Loucy (cell line): ENCODE results near the gene PFKM.

Experiments used
- H2AFZ ChIP-seq: fragments of 200-600 bp; sonication (generic); 2 replicates; pipeline ENCODE4 v1.6.0; 2016; ENCODE audit warnings: antibody characterized with exemption, mild to moderate bottlenecking, low read length, moderate library complexity
- H3F3A ChIP-seq: fragments of 200-600 bp; 2 replicates; pipeline ENCODE4 v1.6.0; 2016; ENCODE audit warnings: antibody characterized with exemption, low read depth, mild to moderate bottlenecking
- H3K27me3 ChIP-seq: fragments of 200-600 bp; sonication (generic); 2 replicates; pipeline ENCODE4 v1.6.1; 2014; ENCODE audit warnings: low read length, mild to moderate bottlenecking; ENCODE audit not compliant: insufficient read depth, poor library complexity, severe bottlenecking
- H3K36me3 ChIP-seq: fragments of 200-600 bp; sonication (generic); 2 replicates; pipeline ENCODE4 v1.6.1; 2016; ENCODE audit warnings: low read length; ENCODE audit not compliant: insufficient read depth
- H3K4me1 ChIP-seq: fragments of 200-600 bp; sonication (generic); 2 replicates; pipeline ENCODE4 v1.5.1; 2014; ENCODE audit warnings: low read length, mild to moderate bottlenecking; ENCODE audit not compliant: insufficient read depth, poor library complexity, severe bottlenecking
- H3K4me2 ChIP-seq: fragments of 200-600 bp; sonication (generic); 2 replicates; pipeline ENCODE4 v1.6.0; 2014; ENCODE audit warnings: antibody characterized with exemption, low read length, low read depth, mild to moderate bottlenecking; ENCODE audit not compliant: poor library complexity, severe bottlenecking
- H3K4me3 ChIP-seq: fragments of 200-600 bp; sonication (generic); 2 replicates; pipeline ENCODE4 v1.5.1; 2014; ENCODE audit warnings: low read length, mild to moderate bottlenecking, mixed read lengths; ENCODE audit not compliant: poor library complexity, severe bottlenecking
- H3K79me2 ChIP-seq: fragments of 200-600 bp; sonication (generic); 2 replicates; pipeline ENCODE4 v1.6.1; 2014; ENCODE audit warnings: low read length; ENCODE audit not compliant: insufficient read depth
- H3K9ac ChIP-seq: fragments of 200-600 bp; sonication (generic); 2 replicates; pipeline ENCODE4 v1.6.0; 2014; ENCODE audit warnings: mild to moderate bottlenecking, low read depth, low read length, moderate library complexity; ENCODE audit not compliant: poor library complexity, severe bottlenecking
- H3K9me2 ChIP-seq: fragments of 200-600 bp; sonication (generic); replicated peaks from 2 replicates; pipeline ENCODE4 v1.6.1; 2016; ENCODE audit warnings: low read depth, low read length, mixed read lengths
- H3K9me3 ChIP-seq: fragments of 200-600 bp; sonication (generic); 2 replicates; pipeline ENCODE4 v1.6.1; 2014; ENCODE audit warnings: mild to moderate bottlenecking, antibody characterized with exemption, low read length, low read depth; ENCODE audit not compliant: insufficient read depth
- H4K20me1 ChIP-seq: fragments of 200-600 bp; sonication (generic); 2 replicates; pipeline ENCODE4 v1.6.0; 2014; ENCODE audit warnings: antibody characterized with exemption, low read length, mild to moderate bottlenecking; ENCODE audit not compliant: insufficient read depth, poor library complexity, severe bottlenecking
- EZH2phosphoT487 ChIP-seq: fragments of 200-600 bp; IDR thresholded peaks from 2 replicates; pipeline ENCODE4 v1.6.1; 2018; ENCODE audit warnings: antibody characterized with exemption, mild to moderate bottlenecking, moderate library complexity, borderline replicate concordance
- TF ChIP-seq, protein P1 (sequence below): fragments of 200-600 bp; sonication (generic); conservative IDR thresholded peaks from 2 replicates; pipeline ENCODE4 v1.5.1; 2014; ENCODE audit warnings: mild to moderate bottlenecking, antibody characterized with exemption, low read length

PFKM gene

DNA sequence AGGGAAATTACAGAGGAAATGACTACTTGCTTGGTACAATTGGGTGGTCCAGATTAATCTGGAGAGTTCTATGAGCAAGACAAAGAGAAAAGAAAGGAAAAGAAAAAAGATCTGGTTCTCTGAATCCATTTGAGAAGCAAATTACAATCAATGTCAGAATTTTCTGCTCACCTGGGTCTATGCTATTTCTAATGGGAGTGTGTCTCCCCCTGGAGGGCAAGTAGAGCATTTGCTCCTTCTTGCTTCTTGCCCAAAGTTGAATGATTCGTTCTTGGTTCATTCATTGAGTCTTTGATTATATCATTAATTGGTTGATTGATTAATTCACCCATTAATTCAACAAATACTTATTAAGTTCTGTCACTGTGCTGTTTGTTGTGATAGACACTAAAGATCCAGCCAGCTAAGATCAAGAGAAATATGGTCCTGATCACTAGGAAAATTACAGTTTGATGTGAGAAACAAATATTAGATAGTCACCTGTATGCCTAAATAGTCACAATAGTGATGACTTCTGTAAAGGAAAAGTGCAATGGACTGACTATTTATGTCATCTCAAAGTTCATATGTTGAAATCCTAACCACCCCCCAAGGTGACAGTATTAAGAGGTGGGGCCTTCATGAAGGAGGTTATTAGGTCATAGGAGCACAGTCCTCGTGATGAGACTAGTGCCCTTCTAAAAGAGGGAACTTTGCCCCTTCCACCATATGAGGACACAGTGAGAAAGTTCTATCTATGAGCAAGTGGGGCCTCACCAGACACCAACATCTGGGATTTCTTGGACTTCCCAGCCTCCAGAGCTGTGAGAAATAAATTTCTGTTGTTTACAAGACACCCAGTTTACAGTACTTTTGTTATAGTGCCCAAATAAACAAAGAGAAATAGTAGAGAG lies 46.2 kb downstream of the PFKM start:
- H3K4me2 ChIP-seq = no peak overlapping the region
- no peak for TF ChIP-seq EZH2phosphoT487
- TF ChIP-seq, protein P1, sequence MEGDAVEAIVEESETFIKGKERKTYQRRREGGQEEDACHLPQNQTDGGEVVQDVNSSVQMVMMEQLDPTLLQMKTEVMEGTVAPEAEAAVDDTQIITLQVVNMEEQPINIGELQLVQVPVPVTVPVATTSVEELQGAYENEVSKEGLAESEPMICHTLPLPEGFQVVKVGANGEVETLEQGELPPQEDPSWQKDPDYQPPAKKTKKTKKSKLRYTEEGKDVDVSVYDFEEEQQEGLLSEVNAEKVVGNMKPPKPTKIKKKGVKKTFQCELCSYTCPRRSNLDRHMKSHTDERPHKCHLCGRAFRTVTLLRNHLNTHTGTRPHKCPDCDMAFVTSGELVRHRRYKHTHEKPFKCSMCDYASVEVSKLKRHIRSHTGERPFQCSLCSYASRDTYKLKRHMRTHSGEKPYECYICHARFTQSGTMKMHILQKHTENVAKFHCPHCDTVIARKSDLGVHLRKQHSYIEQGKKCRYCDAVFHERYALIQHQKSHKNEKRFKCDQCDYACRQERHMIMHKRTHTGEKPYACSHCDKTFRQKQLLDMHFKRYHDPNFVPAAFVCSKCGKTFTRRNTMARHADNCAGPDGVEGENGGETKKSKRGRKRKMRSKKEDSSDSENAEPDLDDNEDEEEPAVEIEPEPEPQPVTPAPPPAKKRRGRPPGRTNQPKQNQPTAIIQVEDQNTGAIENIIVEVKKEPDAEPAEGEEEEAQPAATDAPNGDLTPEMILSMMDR = peak; percentile 97
- H3K36me3 ChIP-seq = no peaks in the 10 kb centered on the region

DNA sequence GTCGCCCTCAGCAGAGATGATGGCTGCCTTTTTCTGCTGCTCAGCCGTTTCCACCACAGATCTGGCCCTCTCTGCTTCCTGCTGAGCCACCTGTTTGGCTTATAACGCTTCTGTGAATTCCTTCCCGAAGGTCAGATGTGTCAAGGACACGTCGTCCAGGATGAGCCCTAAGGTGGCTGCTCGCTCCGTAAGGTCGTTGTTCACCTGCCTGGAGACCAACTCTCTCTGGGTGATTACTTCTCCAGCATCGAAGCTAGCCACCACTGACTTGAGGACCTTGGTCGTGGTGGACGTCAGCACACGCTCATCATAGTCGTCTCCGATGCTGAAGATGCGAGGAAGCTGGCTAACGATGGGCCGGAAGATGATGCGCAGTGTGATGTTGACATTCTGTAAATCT lies 49.8 kb downstream of the PFKM start:
- no peaks in the 10 kb centered on the region for H3K9me2 ChIP-seq
- no peaks in the 10 kb centered on the region for H3K9me3 ChIP-seq
- H3K79me2 ChIP-seq = no peaks in the 10 kb centered on the region
- no peak overlapping the region for H2AFZ ChIP-seq
- no peaks in the 10 kb centered on the region for H3K4me1 ChIP-seq
- no peaks in the 10 kb centered on the region for H4K20me1 ChIP-seq
- H3K9ac ChIP-seq = no peak overlapping the region
- no peak overlapping the region for H3K4me2 ChIP-seq
- H3K4me3 ChIP-seq = no peak overlapping the region
- no peak for TF ChIP-seq EZH2phosphoT487
- TF ChIP-seq, protein P1 = no peak
- H3K36me3 ChIP-seq = no peaks in the 10 kb centered on the region
- H3F3A ChIP-seq = no peaks in the 10 kb centered on the region
- H3K27me3 ChIP-seq = no peaks in the 10 kb centered on the region

More for the DNA sequence above, 46.2 kb downstream of the PFKM start:
- no peaks in the 10 kb centered on the region for H3K27me3 ChIP-seq
- H3K79me2 ChIP-seq = no peaks in the 10 kb centered on the region
- no peaks in the 10 kb centered on the region for H3K9me2 ChIP-seq
- H3K4me3 ChIP-seq = no peak overlapping the region
- 0 out of 2 replicates have a peak, but pooled peaks cover 3% of the 10 kb centered on the region for H3F3A ChIP-seq
- H3K4me1 ChIP-seq = peaks cover 17% of the 10 kb centered on the region
- no peaks in the 10 kb centered on the region for H4K20me1 ChIP-seq
- no peaks in the 10 kb centered on the region for H3K9me3 ChIP-seq
- H3K9ac ChIP-seq = no peak overlapping the region
- H2AFZ ChIP-seq = no peak overlapping the region; the same call in 1 of the 2 replicates

DNA sequence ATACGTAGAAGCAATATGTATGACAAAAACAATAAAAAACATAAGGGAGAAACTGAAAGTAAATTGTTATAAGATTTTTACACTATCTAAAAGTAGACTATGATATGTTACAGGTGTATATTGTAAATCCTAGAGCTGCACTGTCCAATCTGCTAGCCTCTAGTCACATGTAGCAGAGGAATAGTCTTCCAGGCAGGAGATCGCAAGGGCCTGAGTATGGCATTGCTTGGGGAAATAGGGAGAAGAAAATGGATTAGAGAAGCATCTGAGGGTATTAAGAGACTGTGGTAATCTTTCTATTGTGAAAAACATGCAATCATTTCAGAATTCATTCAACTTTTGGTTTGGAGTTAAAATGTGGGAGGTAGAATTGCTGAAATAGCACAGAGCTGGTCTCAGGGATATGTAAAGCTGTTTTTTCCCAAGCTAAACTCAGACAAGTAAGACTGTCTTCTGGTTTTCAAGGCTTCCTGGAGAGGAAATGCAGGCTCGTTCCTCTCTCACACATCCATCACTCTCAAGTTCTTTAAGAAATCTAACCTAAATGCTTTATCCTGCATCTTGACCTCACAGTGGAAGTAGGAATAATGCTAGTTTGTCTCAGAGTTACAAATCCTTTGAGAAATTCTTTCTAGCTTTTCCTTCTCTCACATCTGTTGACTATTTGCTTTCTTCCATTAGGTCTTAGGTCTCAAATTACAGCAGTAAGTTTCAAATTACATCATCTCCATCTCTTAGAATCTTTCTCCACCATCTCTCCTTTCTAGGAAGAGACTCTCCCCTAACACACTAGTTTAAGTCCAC lies 56.7 kb downstream of the PFKM start:
- TF ChIP-seq, protein P1 = no peak
- no peak for TF ChIP-seq EZH2phosphoT487
- Histone ChIP-seq H2AFZ (peak overlapping the region; percentile 90), H3K4me1 (peaks cover 14% of the 10 kb centered on the region), H3K9me3 (no peaks in the 10 kb centered on the region), H3K4me2 (peak overlapping the region; percentile 65), H3K4me3 (peak overlapping the region; percentile 44), H3K9ac (peak overlapping the region; percentile 52), H3K36me3 (no peaks in the 10 kb centered on the region), H4K20me1 (no peaks in the 10 kb centered on the region), H3K9me2 (no peaks in the 10 kb centered on the region), H3K27me3 (no peaks in the 10 kb centered on the region), H3F3A (no peaks in the 10 kb centered on the region), H3K79me2 (no peaks in the 10 kb centered on the region)
